ENCODE data around the gene PAQR8. TPM values are rescaled to one million over a fixed set of nuclear protein-coding genes. Genes with fewer than 3 reads are reported as not detected.

Gene PAQR8
- total and polyA plus RNA-seq, 2 experiments from 2014 or later: 20.8 to 36.9 TPM

- H3K4me1 ChIP-seq (ENCODE audit: insufficient read depth): peaks cover 16% of the 10 kb centered on the region
- H3K27me3 ChIP-seq: no peaks in the 10 kb centered on the region
- H3K79me2 ChIP-seq: peaks cover 37% of the 10 kb centered on the region
- WGBS (ENCODE audit: low lambda C conversion rate, missing lambda C conversion rate): 61% methylated on average over 11 of the region's 11 CpGs
- peak; percentile 56 for DNase-seq (ENCODE audit: low spot score)
- no peaks in the 10 kb centered on the region for H3K9me3 ChIP-seq (ENCODE audit: low read depth)
- no peaks in the 10 kb centered on the region for H4K20me1 ChIP-seq (ENCODE audit: insufficient read depth, poor library complexity, severe bottlenecking)
- H3K4me3 ChIP-seq: no peak overlapping the region
- TF ChIP-seq EZH2phosphoT487 (IDR thresholded peaks at IDR 0.05; ENCODE audit: low read depth, severe bottlenecking, unreplicated experiment) (no peak), EZH2 (IDR thresholded peaks at IDR 0.05; ENCODE audit: borderline replicate concordance) (no peak), CTCF (IDR thresholded peaks at IDR 0.05; ENCODE audit: poor library complexity) (no peak)
- peak overlapping the region; percentile 86 for H3K27ac ChIP-seq
- H3K9me2 ChIP-seq (replicated peaks; ENCODE audit: insufficient read depth): no peaks in the 10 kb centered on the region
- H3K36me3 ChIP-seq (replicated peaks; ENCODE audit: insufficient read depth, low read depth): no peaks in the 10 kb centered on the region
- peak overlapping the region; percentile 89 for H2AFZ ChIP-seq
- H3K4me2 ChIP-seq: peak overlapping the region; percentile 90
Observed at GRCh38 chr6:52360601-52361413, 1.1 kb upstream of the PAQR8 start.

GRCh38 chr6:52361414-52361944 lies 472 bp upstream of the PAQR8 start:
- Histone ChIP-seq H3K27me3 (no peaks in the 10 kb centered on the region), H2AFZ (peak overlapping the region; percentile 89), H3K4me3 (peak overlapping the region; percentile 98), H3K79me2 (peaks cover 44% of the 10 kb centered on the region), H3K4me2 (peak overlapping the region; percentile 90), H3K9me3 (ENCODE audit: low read depth) (no peaks in the 10 kb centered on the region), H3K9me2 (replicated peaks; ENCODE audit: insufficient read depth) (no peaks in the 10 kb centered on the region), H3K4me1 (ENCODE audit: insufficient read depth) (peaks cover 21% of the 10 kb centered on the region), H3K27ac (peak overlapping the region; percentile 86), H4K20me1 (ENCODE audit: insufficient read depth, poor library complexity, severe bottlenecking) (no peaks in the 10 kb centered on the region), H3K36me3 (replicated peaks; ENCODE audit: insufficient read depth, low read depth) (no peaks in the 10 kb centered on the region)
- 14% methylated on average over 18 of the region's 18 CpGs for WGBS (ENCODE audit: low lambda C conversion rate, missing lambda C conversion rate)
- peak; percentile 32 for DNase-seq (ENCODE audit: low spot score)
- TF ChIP-seq EZH2phosphoT487 (IDR thresholded peaks at IDR 0.05; ENCODE audit: low read depth, severe bottlenecking, unreplicated experiment) (no peak), EZH2 (IDR thresholded peaks at IDR 0.05; ENCODE audit: borderline replicate concordance) (no peak), CTCF (IDR thresholded peaks at IDR 0.05; ENCODE audit: poor library complexity) (no peak)

GRCh38 chr6:52362443-52363227 lies 684 bp downstream of the PAQR8 start:
- DNase-seq (ENCODE audit: low spot score): peak; percentile 44
- Histone ChIP-seq H3K27me3 (no peaks in the 10 kb centered on the region), H3K9me3 (ENCODE audit: low read depth) (no peaks in the 10 kb centered on the region), H3K4me2 (peak overlapping the region; percentile 90), H3K4me1 (ENCODE audit: insufficient read depth) (peaks cover 21% of the 10 kb centered on the region), H3K36me3 (replicated peaks; ENCODE audit: insufficient read depth, low read depth) (no peaks in the 10 kb centered on the region), H3K27ac (peak overlapping the region; percentile 86), H3K79me2 (peaks cover 55% of the 10 kb centered on the region), H3K4me3 (peak overlapping the region; percentile 98), H4K20me1 (ENCODE audit: insufficient read depth, poor library complexity, severe bottlenecking) (no peaks in the 10 kb centered on the region), H2AFZ (peak overlapping the region; percentile 84), H3K9me2 (replicated peaks; ENCODE audit: insufficient read depth) (no peaks in the 10 kb centered on the region)
- TF ChIP-seq EZH2phosphoT487 (IDR thresholded peaks at IDR 0.05; ENCODE audit: low read depth, severe bottlenecking, unreplicated experiment): no peak
- peak; percentile 6 for TF ChIP-seq CTCF (IDR thresholded peaks at IDR 0.05; ENCODE audit: poor library complexity)
- 3% methylated on average over 40 of the region's 57 CpGs for WGBS (ENCODE audit: low lambda C conversion rate, missing lambda C conversion rate)
